ENCODE measurements around the gene TNFAIP3. TPM values are rescaled to one million over a fixed set of nuclear protein-coding genes. Genes with fewer than 3 reads are reported as not detected.

TNFAIP3 gene
- total RNA-seq, 1 donor from 2014 or later = 16.8 TPM

DNA sequence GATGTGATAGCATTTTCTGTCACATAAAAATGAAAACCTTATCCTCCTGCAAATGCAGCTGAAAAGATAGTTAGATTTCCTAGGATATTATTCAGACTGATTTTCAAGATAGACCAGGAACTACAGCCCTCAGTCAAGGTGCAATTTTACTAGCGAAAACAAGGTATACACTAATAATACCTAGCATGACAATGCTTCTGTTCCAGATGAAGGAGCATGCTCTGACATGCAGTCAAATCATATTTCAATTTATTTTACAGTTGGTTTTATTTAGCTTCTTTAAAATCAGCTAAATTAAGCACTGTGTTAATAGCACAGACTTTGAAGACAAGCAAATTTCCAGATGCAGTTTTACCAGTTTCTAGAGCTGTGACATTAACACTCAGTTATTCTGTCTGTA, 14.2 kb upstream of the TNFAIP3 start:
- Histone ChIP-seq H3K36me3 (ENCODE audit: insufficient read depth, low read length) (no peaks in the 10 kb centered on the region), H3K4me3 (ENCODE audit: insufficient read depth, low read depth, low read length) (no peak overlapping the region), H3K79me2 (ENCODE audit: insufficient read depth, low read length) (no peaks in the 10 kb centered on the region), H3K27me3 (ENCODE audit: insufficient read depth, low read length) (no peaks in the 10 kb centered on the region), H3K4me1 (ENCODE audit: insufficient read depth, low read length) (peaks cover 21% of the 10 kb centered on the region), H3K9ac (ENCODE audit: low read length) (no peak overlapping the region), H3K4me2 (ENCODE audit: low read length) (no peak overlapping the region), H3K27ac (ENCODE audit: low read depth, low read length) (no peak overlapping the region), H3K9me3 (ENCODE audit: insufficient read depth, low read depth, low read length) (no peaks in the 10 kb centered on the region), H2AFZ (ENCODE audit: low read depth, low read length) (no peak overlapping the region), H4K20me1 (ENCODE audit: insufficient read depth, low read length) (no peaks in the 10 kb centered on the region)
- peaks cover 6% of the 10 kb centered on the region for H3K4me1 Mint-ChIP-seq (ENCODE audit: low read depth, unreplicated experiment)
- peaks cover 3% of the 10 kb centered on the region for H3K9me3 Mint-ChIP-seq (ENCODE audit: unreplicated experiment)
- no peak overlapping the region for H3K4me3 Mint-ChIP-seq (ENCODE audit: unreplicated experiment)
- FAIRE-seq = no peak
- no peak for TF ChIP-seq EZH2 (IDR thresholded peaks at IDR 0.05; ENCODE audit: insufficient read depth, low read length)
- TF ChIP-seq, protein P1, sequence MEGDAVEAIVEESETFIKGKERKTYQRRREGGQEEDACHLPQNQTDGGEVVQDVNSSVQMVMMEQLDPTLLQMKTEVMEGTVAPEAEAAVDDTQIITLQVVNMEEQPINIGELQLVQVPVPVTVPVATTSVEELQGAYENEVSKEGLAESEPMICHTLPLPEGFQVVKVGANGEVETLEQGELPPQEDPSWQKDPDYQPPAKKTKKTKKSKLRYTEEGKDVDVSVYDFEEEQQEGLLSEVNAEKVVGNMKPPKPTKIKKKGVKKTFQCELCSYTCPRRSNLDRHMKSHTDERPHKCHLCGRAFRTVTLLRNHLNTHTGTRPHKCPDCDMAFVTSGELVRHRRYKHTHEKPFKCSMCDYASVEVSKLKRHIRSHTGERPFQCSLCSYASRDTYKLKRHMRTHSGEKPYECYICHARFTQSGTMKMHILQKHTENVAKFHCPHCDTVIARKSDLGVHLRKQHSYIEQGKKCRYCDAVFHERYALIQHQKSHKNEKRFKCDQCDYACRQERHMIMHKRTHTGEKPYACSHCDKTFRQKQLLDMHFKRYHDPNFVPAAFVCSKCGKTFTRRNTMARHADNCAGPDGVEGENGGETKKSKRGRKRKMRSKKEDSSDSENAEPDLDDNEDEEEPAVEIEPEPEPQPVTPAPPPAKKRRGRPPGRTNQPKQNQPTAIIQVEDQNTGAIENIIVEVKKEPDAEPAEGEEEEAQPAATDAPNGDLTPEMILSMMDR (IDR thresholded peaks at IDR 0.05; ENCODE audit: insufficient read depth, low read depth, low read length) = no peak
- no peaks in the 10 kb centered on the region for H3K36me3 Mint-ChIP-seq (ENCODE audit: low read depth, unreplicated experiment)
- H3K27me3 Mint-ChIP-seq (ENCODE audit: low read depth, unreplicated experiment) = no peaks in the 10 kb centered on the region
- H3K27ac Mint-ChIP-seq (ENCODE audit: unreplicated experiment) = no peak overlapping the region
- DNase-seq (ENCODE audit: low read depth) = no peak

DNA sequence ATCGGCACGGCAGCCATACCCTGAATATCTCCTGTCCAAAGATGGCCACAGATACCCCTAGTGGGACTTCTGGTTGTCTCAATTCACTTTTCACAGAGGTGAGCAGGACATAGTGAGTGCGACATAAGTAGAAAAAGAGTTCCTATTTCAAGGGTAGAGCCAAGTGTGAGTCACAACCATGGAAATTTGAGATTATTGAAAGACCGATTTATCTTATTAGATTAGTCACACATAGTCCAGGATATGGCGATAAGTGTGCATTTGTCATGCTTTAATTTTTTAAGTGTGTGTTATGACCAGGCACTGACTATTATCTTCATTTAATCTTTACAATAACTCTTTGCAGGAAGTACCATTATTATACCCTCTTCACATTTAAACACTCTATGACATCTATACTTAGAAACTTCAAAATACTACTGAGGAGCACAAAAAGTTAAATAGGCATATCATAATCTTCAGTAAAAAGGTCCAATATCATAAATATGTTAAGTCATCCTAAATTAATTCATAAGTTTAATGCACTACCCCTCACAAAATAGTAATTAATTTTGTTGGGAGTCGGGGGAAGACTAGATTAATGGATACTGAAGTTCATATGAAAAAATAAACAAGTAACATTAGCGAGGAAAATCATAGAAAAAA, 13.4 kb upstream of the TNFAIP3 start:
- TF ChIP-seq, protein P1 (IDR thresholded peaks at IDR 0.05; ENCODE audit: insufficient read depth, low read depth, low read length) = no peak
- no peak for TF ChIP-seq EZH2 (IDR thresholded peaks at IDR 0.05; ENCODE audit: insufficient read depth, low read length)
- Mint-ChIP-seq H3K4me3 (ENCODE audit: unreplicated experiment) (no peak overlapping the region), H3K4me1 (ENCODE audit: low read depth, unreplicated experiment) (peaks cover 3% of the 10 kb centered on the region), H3K27me3 (ENCODE audit: low read depth, unreplicated experiment) (no peaks in the 10 kb centered on the region), H3K27ac (ENCODE audit: unreplicated experiment) (no peak overlapping the region), H3K9me3 (ENCODE audit: unreplicated experiment) (peaks cover 3% of the 10 kb centered on the region), H3K36me3 (ENCODE audit: low read depth, unreplicated experiment) (no peaks in the 10 kb centered on the region)
- FAIRE-seq (no peak), DNase-seq (ENCODE audit: low read depth) (peak; percentile 91)
- no peaks in the 10 kb centered on the region for H3K79me2 ChIP-seq (ENCODE audit: insufficient read depth, low read length)
- no peak overlapping the region for H2AFZ ChIP-seq (ENCODE audit: low read depth, low read length)
- H3K9me3 ChIP-seq (ENCODE audit: insufficient read depth, low read depth, low read length) = no peaks in the 10 kb centered on the region
- no peaks in the 10 kb centered on the region for H3K27me3 ChIP-seq (ENCODE audit: insufficient read depth, low read length)
- peaks cover 21% of the 10 kb centered on the region for H3K4me1 ChIP-seq (ENCODE audit: insufficient read depth, low read length)
- no peaks in the 10 kb centered on the region for H4K20me1 ChIP-seq (ENCODE audit: insufficient read depth, low read length)
- no peaks in the 10 kb centered on the region for H3K36me3 ChIP-seq (ENCODE audit: insufficient read depth, low read length)
- H3K27ac ChIP-seq (ENCODE audit: low read depth, low read length) = no peak overlapping the region
- H3K4me2 ChIP-seq (ENCODE audit: low read length) = peak overlapping the region; percentile 29
- H3K4me3 ChIP-seq (ENCODE audit: insufficient read depth, low read depth, low read length) = no peak overlapping the region
- no peak overlapping the region for H3K9ac ChIP-seq (ENCODE audit: low read length)

DNA sequence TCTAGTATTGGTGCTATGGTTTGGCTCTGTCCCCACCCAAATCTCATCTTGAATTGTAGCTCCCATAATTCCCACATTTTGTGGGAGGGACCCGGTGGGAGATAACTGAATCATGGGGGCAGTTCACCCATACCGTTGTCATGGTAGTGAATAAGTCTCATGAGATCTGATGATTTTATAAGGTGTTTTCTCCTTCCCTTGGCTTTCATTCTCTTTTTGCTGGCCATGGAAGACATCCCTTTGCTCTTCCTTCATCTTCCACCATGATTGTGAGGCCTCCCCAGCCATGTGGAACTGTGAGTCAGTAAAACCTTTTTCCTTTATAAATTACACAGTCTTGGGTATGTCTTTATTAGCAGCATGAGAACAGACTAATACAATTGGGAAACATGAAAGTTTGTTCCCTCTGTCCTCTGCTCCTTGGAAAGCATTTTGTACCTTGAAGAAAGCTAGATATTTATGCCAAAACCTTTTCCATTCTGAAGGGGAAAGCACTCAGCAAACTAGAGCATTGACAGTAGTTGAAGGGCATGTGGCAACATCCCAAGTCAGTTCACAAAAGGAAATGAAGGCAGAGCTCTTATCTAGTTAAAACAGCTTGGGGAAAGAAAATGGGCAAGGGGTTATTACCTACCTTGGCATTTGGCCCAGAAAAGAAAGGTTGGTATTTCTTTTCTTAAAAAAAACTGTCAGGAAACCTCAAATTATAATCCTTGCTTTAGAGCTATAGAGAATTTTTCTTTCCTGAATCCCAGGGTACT, 10.7 kb upstream of the TNFAIP3 start:
- H2AFZ ChIP-seq (ENCODE audit: low read depth, low read length) = no peak overlapping the region
- H3K36me3 Mint-ChIP-seq (ENCODE audit: low read depth, unreplicated experiment) = no peaks in the 10 kb centered on the region
- no peaks in the 10 kb centered on the region for H4K20me1 ChIP-seq (ENCODE audit: insufficient read depth, low read length)
- no peak overlapping the region for H3K4me3 Mint-ChIP-seq (ENCODE audit: unreplicated experiment)
- H3K4me1 Mint-ChIP-seq (ENCODE audit: low read depth, unreplicated experiment) = no peaks in the 10 kb centered on the region
- H3K9me3 Mint-ChIP-seq (ENCODE audit: unreplicated experiment) = peaks cover 3% of the 10 kb centered on the region
- DNase-seq (ENCODE audit: low read depth) (no peak), FAIRE-seq (no peak)
- no peak overlapping the region for H3K9ac ChIP-seq (ENCODE audit: low read length)
- H3K4me2 ChIP-seq (ENCODE audit: low read length) = no peak overlapping the region
- H3K27ac ChIP-seq (ENCODE audit: low read depth, low read length) = no peak overlapping the region
- H3K27me3 Mint-ChIP-seq (ENCODE audit: low read depth, unreplicated experiment) = no peaks in the 10 kb centered on the region
- no peaks in the 10 kb centered on the region for H3K9me3 ChIP-seq (ENCODE audit: insufficient read depth, low read depth, low read length)
- H3K79me2 ChIP-seq (ENCODE audit: insufficient read depth, low read length) = no peaks in the 10 kb centered on the region
- H3K4me1 ChIP-seq (ENCODE audit: insufficient read depth, low read length) = peaks cover 17% of the 10 kb centered on the region
- no peak overlapping the region for H3K27ac Mint-ChIP-seq (ENCODE audit: unreplicated experiment)
- no peaks in the 10 kb centered on the region for H3K27me3 ChIP-seq (ENCODE audit: insufficient read depth, low read length)
- no peak overlapping the region for H3K4me3 ChIP-seq (ENCODE audit: insufficient read depth, low read depth, low read length)
- TF ChIP-seq, protein P1 (IDR thresholded peaks at IDR 0.05; ENCODE audit: insufficient read depth, low read depth, low read length) = no peak
- no peak for TF ChIP-seq EZH2 (IDR thresholded peaks at IDR 0.05; ENCODE audit: insufficient read depth, low read length)
- no peaks in the 10 kb centered on the region for H3K36me3 ChIP-seq (ENCODE audit: insufficient read depth, low read length)

Data from astrocyte (in vitro differentiated cells and primary cell).